Measurements from ENCODE around the gene PCSK6. TPM values are rescaled to one million over a fixed set of nuclear protein-coding genes. Genes with fewer than 3 reads are reported as not detected.

Gene PCSK6
- 9.8 TPM for polyA plus RNA-seq (ENCODE audit: insufficient read length)

DNA sequence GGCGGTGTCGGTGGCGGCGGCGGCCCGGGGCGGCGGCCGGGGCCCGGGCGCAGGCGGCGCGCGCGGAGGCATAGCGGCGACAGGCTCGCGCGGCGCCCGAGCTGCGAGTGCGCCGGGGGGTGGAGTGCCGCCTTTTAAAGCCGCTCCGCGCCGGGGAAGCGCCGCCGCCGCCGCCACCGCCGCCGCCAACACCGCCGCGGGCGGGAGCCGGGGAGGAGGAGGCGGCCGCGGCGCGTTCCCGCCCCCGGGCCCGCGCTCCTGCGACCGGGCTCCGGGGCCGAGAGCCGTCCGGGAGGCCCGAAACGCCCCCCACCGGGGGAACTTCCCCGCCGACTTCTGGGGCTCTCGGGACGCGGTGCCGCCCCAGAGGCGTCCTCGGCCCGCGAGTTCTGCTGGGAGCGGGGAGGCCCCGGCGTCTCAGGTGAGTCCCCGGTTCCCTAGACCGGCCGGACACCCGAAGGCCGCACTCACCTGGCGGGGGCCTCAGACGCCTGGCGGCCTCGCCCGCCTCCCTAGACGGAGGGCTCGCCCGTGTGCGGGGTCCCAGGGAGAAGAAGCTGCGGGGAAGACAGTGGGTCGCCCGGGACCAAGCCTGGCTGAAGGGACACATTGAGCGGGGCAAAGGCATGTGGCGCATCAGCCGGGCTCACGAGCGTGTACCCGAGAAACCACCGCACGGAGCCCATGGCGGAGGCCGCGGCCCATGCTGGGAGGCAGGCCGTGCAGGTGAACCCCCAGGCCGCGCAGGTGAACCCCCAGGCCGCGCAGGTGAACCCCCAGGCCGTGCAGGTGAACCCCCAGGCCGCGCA lies at the start of gene PCSK6:
TSS of gene PCSK6 (minus strand) at position 109 of the 809 bp plus-strand sequence. CDS start at position 72, 37 bp downstream.
- peak; percentile 37 for DNase-seq

DNA sequence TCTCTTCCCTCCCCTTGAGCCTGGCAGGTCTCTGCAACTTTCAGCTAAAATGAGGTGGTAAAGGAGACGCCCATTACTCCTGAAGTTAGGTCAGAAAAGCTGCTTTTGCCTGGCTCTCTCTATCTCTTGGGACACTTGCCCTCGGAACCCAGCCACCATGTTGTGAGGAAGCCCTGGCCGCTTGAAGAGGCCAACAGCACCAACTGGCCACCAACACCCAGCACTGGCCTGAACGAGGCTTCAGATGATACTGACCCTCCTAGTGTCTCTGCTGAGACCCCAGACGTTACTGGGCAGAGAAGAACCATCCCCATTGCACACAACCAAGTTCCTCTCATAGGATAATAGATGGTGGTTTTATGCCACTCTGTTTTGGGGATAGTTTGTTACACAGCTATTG lies 49.5 kb upstream of the PCSK6 start:
- no peak for DNase-seq

DNA sequence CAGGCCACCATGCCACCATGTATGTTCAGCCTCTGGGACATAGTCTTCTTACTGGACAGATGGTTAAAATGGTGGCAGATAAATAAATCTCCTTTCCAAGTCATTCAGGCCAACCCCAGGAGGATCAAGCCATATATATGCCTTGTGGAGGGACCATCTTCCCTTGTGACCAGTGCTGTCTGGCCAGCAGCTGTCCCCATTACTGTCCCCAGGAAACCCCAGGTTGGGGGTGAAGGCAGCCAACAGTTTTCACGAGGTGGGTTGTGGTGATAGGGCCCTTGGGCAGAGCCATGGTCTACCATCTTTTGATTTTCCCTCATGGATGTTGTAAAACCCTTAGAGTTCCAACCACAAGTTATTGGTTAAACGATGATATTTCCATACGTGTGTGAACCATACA lies 48.7 kb upstream of the PCSK6 start:
- DNase-seq: no peak

DNA sequence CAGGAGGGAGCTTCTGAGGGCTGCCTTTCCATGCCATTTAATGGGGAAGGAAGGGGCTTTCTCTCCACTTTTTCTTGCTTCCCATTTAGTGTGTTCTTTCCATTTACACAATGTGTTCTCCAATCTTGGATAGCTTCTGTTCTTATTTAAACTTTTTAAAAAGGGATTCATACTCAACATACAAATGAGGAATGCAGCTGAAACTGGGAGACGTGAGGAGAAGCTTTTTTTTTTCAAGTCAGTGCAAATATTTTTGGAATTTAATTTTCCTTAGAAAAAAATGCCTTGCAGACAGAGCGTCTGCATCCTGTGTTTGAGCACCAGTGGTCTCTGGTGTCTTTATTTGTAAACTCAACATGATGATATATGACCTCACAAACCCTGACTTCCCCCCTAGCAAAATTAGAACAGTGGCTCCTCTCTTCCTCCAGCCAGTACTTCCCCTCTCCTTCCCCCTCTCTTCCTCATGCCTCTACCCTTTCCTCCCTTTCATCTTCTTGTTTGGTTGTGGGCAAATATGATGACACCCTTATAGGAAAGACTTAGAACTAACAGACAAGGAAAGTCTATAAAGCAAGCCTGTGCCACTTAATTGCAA lies 48.1 kb upstream of the PCSK6 start:
- DNase-seq: no peak

DNA sequence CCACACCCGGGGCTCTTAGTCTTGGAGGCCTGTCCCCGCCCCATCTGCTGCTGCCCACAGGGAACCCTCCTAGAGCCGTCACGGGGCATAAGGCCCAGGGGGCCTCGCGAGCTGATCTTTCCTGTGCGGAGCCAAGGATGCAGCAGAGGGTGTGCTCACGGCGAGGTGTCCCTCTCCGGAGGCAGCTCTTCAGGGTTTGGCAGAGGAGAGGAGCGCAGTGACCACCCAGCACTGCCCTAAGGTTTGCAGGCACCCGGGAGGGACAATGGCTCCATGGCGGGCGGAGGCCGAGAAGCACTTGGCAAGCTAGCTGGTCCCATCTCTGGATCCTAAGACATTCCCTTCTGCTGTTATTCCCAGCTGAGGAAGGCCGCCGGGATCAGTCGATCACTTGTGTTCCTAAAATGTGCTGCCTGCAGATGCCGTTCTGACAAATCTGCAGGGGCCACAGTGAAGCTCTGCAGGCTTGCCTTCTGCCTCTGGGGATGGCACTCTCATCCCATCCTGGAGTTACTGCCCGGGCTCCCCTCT lies 47.4 kb upstream of the PCSK6 start:
- DNase-seq: no peak

DNA sequence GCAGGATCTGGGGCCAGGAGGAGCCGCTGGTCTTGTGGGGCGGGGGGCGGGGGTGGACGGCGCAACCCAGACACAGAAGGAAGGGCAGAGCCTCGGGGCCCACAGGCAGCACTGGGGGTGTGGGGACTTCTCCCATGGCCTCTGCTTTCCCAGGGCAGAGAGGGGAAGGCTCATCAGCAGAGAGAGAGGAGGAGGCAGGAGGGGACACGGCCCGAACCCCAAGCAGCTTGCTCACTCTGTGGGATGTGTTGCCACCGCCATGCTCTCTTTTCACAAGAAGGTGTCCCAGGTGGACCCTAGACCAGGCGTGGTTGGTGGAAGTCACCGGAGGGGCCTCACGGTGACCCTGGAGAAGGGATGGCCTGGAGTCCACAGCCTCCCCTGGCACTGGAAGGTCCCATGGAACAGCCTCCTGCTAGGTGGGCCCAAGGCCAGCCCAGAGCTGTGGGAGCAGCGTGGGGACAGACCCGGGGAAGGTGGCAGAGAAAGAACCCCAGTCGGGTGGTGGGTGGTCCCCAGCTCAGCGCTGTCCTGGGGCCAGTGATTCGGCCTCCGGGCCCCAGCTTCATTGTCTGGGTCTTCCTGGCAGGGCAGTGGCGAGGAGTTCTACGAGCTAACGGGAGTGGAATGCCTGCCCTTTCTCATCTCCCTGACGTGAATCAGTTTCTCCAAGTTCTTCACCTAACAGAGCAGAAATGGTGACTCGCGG lies 46.8 kb upstream of the PCSK6 start:
- no peak for DNase-seq

DNA sequence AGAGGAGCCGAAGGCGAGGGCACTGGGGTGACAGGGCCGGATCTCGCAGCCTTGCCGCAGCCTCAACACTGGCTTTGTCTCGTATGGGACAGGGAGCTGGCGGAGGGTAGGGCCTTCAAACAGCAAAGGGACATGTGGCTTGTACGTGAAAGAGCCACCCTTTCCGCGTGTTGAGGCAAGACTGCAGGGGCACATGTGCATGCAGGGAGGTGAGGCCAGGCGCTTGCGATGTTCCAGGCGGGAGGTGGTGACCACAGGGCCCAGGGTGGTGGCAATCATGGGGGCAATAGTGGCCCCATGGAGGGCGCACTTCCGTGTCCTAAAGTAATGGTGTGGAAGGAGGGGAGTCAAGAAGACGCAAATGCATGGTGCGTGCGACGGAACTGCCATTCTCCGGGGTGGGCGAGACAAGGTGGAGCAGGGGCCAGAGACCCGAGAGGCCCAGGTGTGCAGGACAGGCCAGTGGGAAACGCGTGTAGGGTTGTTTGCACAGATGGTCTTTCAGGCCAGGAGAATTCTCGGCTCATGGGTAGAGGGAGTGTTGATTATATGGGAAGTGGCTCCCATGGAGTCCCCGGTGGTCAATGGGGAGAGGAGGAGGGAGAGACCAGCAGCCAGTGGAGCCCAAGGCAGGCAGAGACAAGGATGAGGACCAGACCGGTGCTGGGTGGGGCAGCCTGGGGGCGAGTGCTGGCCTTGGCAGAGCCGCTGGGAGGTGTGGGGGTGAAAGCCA lies 45.8 kb upstream of the PCSK6 start:
- no peak for DNase-seq

DNA sequence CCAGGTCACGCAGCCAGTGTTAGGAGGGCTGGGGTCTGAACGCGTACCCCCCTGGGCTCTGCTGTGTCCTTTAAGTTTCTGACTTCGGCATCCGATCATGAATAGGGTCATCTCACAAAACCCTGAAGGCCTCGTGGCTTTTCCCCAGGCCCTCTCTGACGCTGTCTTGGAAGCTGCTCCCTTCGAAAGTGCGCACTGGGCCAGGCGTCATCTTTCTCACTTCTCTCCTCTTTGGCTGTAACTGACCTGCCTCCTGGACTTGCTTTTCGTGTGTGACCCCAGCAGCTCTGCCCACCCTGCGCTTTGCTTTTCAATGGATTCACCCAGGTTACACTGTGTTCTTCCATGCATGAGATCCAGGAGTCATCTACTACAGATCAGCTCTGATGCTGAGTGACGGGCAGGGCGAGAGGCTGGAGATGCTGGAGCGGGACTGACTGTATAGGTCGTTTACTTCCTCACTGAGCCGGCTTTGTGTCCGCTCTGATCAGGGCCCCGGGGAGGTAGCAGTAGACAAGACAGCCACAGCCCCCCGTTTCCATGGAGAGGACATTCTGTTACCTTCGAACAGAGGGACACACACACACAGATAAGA lies 45.0 kb upstream of the PCSK6 start:
- no peak for DNase-seq

DNA sequence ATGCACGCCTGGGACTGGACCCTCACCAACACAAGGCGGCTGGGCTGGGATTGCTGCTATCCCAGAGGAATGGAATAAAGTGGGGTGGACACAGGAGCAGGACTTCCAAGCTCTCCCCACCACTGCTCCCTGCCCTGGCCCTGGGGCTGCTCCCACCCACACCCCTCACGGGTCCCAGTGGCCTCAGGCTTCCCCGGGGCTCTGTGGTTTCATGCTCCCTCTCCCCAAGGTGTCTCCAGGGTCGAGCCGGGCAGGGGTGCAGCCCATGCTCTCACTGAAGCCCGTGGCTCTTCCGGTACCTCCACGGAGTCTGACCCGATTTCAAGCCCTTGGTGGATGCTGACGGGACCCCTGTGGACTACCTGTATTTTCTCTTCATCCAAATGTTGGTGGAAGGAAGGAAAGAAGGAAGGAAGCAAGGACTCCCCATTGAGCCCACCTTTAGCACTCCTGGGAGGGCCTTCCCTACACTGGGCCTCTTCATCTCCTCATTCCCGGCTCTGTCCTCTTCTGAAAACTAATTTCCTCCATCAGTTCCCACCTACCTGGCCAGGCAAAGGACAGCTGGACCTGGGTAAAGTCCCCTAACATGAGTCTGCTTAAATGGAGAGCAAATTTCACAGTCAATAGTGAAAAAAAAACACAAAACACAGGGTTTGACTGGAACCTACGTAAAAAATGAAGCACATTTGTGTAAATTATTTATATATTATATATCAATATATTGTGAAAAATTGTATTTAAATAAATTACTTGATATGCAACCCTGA lies 44.0 kb upstream of the PCSK6 start:
- DNase-seq: no peak

DNA sequence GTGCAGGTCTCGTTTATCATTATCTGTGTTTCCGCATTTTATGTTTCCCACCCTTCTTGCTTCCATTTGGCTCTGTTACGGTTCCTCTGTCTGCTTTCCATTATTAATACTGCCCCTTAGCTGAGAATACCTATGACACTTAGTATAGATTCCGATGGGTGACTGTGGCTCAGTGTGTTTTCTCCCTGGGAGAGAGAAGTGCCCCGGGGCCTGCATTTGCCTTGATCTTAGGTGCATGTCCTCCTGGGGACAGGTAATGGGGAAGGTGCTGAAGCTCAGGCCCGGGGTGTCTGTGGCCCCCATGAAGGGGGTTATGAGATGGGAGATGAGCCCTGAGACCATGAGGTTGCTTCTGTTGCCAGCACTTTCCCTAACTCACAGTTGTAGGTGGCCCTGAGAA lies 43.4 kb upstream of the PCSK6 start:
- no peak for DNase-seq

DNA sequence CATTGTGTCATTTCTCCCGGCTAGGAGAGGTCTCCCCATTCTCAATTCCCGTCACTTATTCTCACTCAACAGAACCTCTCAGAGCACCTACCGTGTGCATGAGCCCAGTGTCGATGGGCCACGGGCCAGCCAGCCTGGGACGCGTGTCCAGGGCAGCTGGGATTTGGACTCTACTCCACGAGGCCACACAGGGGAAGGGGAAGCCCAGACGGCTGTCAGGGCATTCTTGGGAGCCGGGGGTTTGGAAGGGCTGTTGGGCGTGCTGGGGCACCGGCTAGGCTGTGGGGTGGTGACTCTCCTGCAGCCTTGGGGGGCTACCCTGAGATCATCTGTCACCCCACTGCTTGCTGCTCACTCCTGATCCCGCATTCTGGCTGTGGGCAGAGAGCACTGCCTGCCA lies 41.7 kb upstream of the PCSK6 start:
- no peak for DNase-seq

DNA sequence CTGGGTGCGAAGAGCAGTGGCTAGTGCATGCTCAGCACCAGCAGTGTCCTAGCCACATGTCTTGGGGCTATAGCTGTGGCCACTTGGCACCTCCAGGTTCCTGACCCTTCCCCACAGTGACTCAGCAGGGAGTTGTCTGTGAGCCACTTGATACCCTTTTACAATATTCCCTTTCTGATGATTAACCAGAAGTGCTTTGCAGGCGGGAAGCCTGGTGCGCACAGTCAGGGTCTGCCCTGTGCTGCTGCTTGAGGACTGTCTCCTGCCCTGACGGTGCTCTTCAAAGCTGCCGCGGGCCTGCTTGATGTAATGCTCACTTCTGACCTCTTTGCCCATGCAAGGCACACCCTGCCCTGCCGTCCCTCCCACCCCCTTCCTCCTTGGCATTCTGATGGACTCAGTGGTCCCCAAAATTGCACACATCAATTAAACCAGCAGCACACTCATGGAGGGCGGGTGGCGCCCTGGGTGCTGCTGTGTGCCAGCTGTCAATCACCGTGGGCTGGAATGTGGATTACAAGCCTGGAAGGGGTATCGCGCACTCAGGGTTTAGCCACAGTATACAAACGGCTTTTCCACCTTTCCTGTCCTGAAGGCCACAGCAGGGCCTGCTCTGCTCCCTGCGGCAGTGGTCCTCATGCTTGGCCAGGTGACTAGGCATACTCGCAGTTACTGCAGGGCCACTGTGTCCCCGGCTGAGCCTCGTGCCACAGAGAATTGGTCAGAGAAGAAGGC lies 40.9 kb upstream of the PCSK6 start:
- no peak for DNase-seq

DNA sequence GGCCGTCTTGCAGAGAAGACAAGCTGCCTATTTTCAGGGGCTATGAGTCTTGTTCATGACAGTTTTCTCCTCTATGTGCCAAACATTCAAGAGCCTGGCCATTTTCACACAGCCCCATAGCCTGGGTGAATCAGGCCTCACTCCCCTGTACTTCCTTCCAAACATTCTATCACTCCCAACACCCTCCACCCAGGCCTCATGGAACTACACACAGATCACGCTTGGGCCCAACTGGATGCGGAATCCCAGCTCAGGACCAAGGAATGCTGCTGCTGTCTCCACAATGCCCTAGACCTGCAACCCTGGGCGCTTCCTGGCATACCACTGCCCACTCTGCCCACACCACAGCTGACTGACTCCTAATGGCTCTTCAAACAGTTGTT lies 39.4 kb upstream of the PCSK6 start:
- DNase-seq: no peak

DNA sequence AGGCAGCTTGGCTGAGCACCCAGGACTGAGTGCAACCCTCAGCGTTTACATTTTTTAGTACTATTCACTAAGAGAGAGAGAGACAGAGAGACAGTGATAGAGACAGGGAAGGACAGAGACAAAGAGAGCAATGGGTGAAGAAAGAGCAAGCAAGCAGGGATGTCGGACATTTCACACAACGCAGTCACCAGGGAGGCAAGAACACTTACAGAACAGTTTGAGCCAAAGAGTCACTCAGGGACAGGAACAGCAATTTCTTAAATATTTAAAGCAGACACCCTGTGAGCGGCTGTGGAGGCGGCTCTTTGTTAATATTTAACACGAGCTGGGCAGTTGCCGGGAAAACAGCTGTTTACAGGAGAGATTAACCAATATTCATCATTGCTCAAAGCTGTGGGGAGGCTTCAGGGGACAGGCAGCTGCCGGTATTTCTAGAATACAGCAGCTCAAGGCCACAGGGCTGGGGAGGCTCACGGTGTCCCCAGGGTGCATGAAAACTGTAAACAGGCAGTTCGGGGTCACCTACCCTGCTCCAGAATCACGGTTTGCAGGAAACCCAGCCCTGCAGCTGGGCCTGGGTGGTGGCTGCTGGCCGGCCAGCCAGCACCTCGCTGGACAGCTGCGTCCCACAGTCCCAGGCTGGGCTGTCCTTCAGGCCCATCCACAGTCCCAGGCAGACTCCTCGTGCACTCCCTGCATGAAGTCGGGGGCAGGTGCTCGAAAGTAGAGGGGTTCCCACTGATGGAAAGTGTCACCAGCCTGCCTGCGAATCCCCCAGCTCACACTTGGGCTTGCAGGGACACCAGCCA lies 38.8 kb upstream of the PCSK6 start:
- peak; percentile 81 for DNase-seq

DNA sequence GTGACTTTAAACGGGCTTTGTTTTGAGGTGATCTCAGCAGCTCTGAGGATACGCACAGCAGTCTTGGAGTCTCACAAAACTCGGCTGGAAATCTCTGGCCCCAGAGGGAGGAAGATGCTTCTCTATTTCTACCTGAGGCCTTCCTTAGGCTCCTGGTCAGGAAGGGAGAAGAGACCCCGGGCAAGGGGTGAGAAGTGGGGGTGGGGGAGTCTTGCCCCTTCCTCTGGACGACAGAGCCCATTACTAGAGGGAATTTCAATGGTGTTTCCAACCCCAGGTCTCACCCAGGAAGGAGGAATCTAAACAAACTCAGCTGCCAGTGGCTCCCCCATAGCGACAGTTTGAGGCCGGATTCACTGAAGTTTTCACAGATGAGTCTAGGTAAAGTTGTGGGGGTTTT lies 37.4 kb upstream of the PCSK6 start:
- DNase-seq: no peak

DNA sequence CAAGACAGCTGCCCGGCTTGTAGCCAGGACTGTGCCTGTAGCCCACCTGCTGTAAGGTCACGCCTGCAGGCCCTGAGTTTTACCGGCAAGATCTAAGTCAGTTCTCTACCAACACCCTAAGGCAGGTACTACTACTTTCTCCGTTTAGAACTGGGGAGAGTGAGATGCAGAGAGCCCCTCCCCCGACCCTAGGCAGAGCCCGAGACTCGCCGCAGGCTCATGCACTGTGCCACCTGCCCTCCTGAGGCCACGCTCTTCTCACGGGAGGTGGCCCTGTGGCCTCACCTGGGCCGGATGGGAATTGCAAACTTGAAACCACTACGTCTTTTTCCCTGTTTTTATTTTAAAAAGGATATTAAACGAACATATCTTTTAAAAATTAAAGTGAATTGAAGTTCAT lies 36.9 kb upstream of the PCSK6 start:
- no peak for DNase-seq

DNA sequence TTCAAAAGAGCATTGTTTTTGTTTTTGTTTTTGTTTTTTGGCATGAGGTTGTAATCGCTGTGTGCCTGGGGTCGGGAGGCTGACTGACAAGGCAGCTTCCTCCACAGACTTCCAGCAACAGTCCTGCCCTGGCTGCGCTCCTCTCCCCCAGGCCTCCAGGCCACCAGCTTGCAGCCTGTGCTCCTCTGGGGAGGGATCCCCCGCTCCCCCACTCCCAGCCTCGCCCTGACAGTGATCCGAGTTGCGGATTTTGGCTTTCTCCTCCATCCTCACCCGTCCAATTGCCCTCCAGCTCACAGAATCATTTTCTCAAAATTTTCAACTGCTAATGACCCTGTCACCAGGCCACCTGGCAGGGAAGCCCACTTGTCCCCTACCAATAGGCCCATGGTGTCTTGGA lies 36.5 kb upstream of the PCSK6 start:
- no peak for DNase-seq

DNA sequence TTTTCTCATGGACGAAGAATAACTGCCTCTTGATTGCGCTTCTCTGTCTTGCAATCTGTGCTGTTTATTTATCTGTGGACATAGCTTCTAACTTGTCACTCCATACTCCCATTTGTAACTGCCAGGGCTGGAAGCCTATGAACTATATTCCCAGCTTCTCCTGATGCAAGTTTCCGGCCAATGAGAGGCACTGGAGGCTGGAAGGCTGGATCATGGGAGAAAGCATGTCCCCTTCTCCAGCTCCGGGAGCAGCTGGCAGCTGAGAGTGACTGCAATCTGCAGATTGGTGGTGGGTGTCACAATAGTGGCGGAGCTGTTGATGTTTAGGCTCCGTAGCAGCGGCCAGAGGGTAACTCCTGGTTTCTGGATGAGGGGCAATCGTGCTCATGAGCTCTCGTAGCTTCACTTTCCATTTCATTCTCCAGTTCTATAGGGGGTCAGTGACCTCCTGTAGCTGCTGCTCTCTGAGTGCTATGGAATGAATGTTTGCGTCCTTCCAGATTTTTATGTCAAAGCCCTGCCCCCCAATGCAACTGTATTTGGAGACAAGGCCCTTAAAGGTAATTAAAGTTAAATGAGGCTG lies 35.7 kb upstream of the PCSK6 start:
- DNase-seq: no peak

DNA sequence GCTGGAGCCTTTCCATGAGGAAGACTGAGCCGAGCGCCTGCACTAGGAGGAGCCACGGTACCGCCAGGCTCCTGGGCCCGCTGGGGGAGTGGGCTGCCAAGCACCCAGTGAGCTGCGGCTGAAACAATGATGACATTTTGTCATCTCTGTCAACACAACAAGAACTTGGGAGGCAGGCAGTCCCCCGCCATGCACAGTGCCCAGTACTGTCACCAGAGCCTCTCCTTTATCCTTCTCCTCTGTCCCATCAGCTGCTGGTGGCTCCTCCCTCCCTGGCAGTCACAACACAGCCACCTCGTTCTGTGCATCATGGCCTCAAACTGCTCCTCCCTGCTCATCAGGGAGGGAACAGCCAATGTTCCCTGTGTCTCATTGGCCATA lies 34.0 kb upstream of the PCSK6 start:
- DNase-seq: no peak

Measured in hindlimb muscle (tissue), 1 donor.